HEK293 (cell line): ENCODE results near the gene CHMP5.

Experiments
- KLF1 ChIP-seq: fragments of 450-650 bp; formaldehyde crosslinking; IDR thresholded peaks from 2 replicates; pipeline ENCODE4 v1.5.1; 2016; ENCODE audit warnings: missing biosample characterization, missing genetic modification characterization
- MZF1 ChIP-seq: fragments of 450-650 bp; formaldehyde crosslinking; IDR thresholded peaks from 2 replicates; pipeline ENCODE4 v1.5.1; 2017; ENCODE audit warnings: missing biosample characterization, missing genetic modification characterization, borderline replicate concordance
- SALL2 ChIP-seq: fragments of 450-650 bp; formaldehyde crosslinking; IDR thresholded peaks from 2 replicates; pipeline ENCODE4 v1.5.0; 2017; ENCODE audit warnings: missing biosample characterization, mild to moderate bottlenecking, missing genetic modification characterization, borderline replicate concordance
- ZNF140 ChIP-seq: fragments of 450-650 bp; formaldehyde crosslinking; IDR thresholded peaks from 2 replicates; pipeline ENCODE4 v1.5.1; 2016; ENCODE audit warnings: missing biosample characterization, missing genetic modification characterization
- ZNF37A ChIP-seq: fragments of 450-650 bp; IDR thresholded peaks from 2 replicates; pipeline ENCODE4 v1.5.1; 2018; ENCODE audit warnings: missing biosample characterization, missing genetic modification characterization
- ZNF530 ChIP-seq: fragments of 450-650 bp; formaldehyde crosslinking; IDR thresholded peaks from 2 replicates; pipeline ENCODE4 v1.5.1; 2016; ENCODE audit warnings: low read depth, missing biosample characterization, missing genetic modification characterization
- ZNF626 ChIP-seq: fragments of 450-650 bp; sonication (Bioruptor Pico); formaldehyde crosslinking; IDR thresholded peaks from 2 replicates; pipeline ENCODE4 v1.5.1; 2018; ENCODE audit warnings: missing biosample characterization, missing genetic modification characterization, inconsistent platforms
- TF ChIP-seq, protein P1 (sequence below): fragments of 450-650 bp; formaldehyde crosslinking; IDR thresholded peaks from 2 replicates; pipeline ENCODE4 v1.5.1; 2016; ENCODE audit warnings: missing biosample characterization, missing genetic modification characterization
- TF ChIP-seq, protein P2 (sequence below): fragments of 450-650 bp; formaldehyde crosslinking; IDR thresholded peaks from 2 replicates; pipeline ENCODE4 v1.5.1; 2016; ENCODE audit warnings: missing biosample characterization, missing genetic modification characterization

DNA sequence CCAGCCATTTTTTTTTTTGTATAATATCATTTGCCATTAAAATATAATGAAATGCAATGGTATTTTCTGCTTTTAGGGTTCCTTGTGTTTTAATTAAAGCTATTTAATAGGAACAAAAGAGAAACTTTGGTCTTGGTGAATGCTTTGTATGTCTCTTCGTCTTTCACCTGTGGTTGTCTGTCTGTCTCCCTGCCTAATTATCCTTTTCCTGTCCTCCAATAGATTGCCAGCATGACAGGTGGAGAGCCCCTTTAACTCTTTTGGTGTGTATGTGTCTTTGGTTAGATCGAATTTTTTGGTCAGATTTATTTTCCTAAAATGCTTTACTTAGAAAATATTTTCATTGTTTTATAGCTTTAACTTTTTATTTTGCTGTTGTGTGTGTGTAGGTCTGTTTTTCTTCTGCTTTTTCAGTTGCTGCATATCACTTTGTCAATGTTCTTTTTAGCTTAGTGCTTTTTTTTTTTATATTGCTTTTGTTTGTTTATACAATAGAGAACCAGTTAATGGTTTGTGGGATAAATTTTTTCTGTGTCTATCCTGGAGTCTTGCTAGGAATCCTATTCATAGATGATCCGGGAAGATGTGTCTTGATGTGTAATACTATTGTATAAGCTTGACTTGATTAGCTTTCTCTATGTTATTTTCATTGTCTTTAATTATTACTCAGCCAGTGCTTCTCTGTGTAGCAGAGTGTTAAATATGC, 8.6 kb downstream of the CHMP5 start:
- TF ChIP-seq ZNF626 (tag by site-specific recombination) (no peak), SALL2 (tag by site-specific recombination) (no peak), ZNF530 (tag by site-specific recombination) (no peak), ZNF140 (no peak), KLF1 (no peak), MZF1 (tag by site-specific recombination) (no peak), ZNF37A (tag by site-specific recombination) (no peak)
- TF ChIP-seq, protein P1, sequence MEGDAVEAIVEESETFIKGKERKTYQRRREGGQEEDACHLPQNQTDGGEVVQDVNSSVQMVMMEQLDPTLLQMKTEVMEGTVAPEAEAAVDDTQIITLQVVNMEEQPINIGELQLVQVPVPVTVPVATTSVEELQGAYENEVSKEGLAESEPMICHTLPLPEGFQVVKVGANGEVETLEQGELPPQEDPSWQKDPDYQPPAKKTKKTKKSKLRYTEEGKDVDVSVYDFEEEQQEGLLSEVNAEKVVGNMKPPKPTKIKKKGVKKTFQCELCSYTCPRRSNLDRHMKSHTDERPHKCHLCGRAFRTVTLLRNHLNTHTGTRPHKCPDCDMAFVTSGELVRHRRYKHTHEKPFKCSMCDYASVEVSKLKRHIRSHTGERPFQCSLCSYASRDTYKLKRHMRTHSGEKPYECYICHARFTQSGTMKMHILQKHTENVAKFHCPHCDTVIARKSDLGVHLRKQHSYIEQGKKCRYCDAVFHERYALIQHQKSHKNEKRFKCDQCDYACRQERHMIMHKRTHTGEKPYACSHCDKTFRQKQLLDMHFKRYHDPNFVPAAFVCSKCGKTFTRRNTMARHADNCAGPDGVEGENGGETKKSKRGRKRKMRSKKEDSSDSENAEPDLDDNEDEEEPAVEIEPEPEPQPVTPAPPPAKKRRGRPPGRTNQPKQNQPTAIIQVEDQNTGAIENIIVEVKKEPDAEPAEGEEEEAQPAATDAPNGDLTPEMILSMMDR (tag by site-specific recombination): no peak
- TF ChIP-seq, protein P2, sequence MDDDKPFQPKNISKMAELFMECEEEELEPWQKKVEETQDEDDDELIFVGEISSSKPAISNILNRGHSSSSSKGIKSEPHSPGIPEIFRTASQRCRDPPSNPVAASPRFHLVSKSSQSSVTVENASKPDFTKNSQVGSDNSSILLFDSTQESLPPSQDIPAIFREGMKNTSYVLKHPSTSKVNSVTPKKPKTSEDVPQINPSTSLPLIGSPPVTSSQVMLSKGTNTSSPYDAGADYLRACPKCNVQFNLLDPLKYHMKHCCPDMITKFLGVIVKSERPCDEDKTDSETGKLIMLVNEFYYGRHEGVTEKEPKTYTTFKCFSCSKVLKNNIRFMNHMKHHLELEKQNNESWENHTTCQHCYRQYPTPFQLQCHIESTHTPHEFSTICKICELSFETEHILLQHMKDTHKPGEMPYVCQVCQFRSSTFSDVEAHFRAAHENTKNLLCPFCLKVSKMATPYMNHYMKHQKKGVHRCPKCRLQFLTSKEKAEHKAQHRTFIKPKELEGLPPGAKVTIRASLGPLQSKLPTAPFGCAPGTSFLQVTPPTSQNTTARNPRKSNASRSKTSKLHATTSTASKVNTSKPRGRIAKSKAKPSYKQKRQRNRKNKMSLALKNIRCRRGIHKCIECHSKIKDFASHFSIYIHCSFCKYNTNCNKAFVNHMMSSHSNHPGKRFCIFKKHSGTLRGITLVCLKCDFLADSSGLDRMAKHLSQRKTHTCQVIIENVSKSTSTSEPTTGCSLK (tag by site-specific recombination): no peak
